AG04450 (cell line): ENCODE results near the gene TIMP4. TPM values are rescaled to one million over a fixed set of nuclear protein-coding genes. Genes with fewer than 3 reads are reported as not detected.
A peak's percentile ranks its signal among the peaks of the same experiment; 100 is the strongest.

Source experiments
- CTCF ChIA-PET: fragments of 300-600, 350-600 bp; formaldehyde crosslinking; extraction: SDS; loops from one replicate; lab custom pipeline; 2022; ENCODE audit warnings: antibody characterized with exemption, inconsistent platforms; lab: Charles Lee
- POLR2A ChIA-PET: fragments of 350-600 bp; formaldehyde crosslinking; extraction: SDS; loops from one replicate; lab custom pipeline; 2021; ENCODE audit warnings: antibody characterized with exemption, inconsistent platforms; lab: Yijun Ruan, JAX
- DNase-seq: peaks from one replicate; pipeline ENCODE4 v3.0.0-alpha.2; 2011; ENCODE audit warnings: low read depth, low spot score
- H3K27ac ChIP-seq: one replicate; pipeline ENCODE4 v1.5.1; 2012; ENCODE audit warnings: low read depth, low read length, control low read depth
- H3K27me3 ChIP-seq: one replicate; pipeline ENCODE4 v1.6.0; 2012; ENCODE audit warnings: low read length; ENCODE audit not compliant: control insufficient read depth, insufficient read depth
- H3K4me3 ChIP-seq: 2 replicates; pipeline ENCODE4 v1.5.1; 2011; ENCODE audit warnings: mild to moderate bottlenecking, low read depth, low read length, control low read depth
- H3K9me3 ChIP-seq: 2 replicates; pipeline ENCODE4 v1.5.1; 2012; ENCODE audit warnings: low read length; ENCODE audit not compliant: control insufficient read depth, insufficient read depth
- polyA minus RNA-seq: library from RNA; depleted of rRNA, polyadenylated mRNA; stranded (reverse); fragments of >200 nt; gene quantifications from 2 replicates; pipeline ENCODE4 v1.2.3, GENCODE V29; 2011; rRNA and poly(A)+ RNA removed
- polyA plus RNA-seq: library from polyadenylated mRNA; depleted of rRNA; stranded (reverse); fragments of >200 nt; gene quantifications from 2 replicates; pipeline ENCODE4 v1.2.3, GENCODE V29; 2011; rRNA removed
- TF ChIP-seq, protein P1 (sequence below): IDR thresholded peaks from 2 replicates; pipeline ENCODE4 v1.5.1; 2011; ENCODE audit warnings: low read depth, low read length, control low read depth, inconsistent platforms

Gene TIMP4
- polyA plus RNA-seq (2.9 and 3.6 TPM in 2 replicates), polyA minus RNA-seq (3.3 and 3.4 TPM in 2 replicates)

- TF ChIP-seq, protein P1, sequence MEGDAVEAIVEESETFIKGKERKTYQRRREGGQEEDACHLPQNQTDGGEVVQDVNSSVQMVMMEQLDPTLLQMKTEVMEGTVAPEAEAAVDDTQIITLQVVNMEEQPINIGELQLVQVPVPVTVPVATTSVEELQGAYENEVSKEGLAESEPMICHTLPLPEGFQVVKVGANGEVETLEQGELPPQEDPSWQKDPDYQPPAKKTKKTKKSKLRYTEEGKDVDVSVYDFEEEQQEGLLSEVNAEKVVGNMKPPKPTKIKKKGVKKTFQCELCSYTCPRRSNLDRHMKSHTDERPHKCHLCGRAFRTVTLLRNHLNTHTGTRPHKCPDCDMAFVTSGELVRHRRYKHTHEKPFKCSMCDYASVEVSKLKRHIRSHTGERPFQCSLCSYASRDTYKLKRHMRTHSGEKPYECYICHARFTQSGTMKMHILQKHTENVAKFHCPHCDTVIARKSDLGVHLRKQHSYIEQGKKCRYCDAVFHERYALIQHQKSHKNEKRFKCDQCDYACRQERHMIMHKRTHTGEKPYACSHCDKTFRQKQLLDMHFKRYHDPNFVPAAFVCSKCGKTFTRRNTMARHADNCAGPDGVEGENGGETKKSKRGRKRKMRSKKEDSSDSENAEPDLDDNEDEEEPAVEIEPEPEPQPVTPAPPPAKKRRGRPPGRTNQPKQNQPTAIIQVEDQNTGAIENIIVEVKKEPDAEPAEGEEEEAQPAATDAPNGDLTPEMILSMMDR: no peak
- ChIA-PET CTCF (interaction anchor here (0.9 to 1.9 kb wide), 4 partner anchors 14 to 321 kb away, joined by 3 to 6 read pairs (median 4); no protein-coding TSS in a partner anchor), POLR2A (interaction anchor here (0.7 kb wide), 1 partner anchor 146 kb away, joined by 3 read pairs; no protein-coding TSS in a partner anchor)
- DNase-seq: no peak
- H3K9me3 ChIP-seq: no peaks in the 10 kb centered on the region; the same call in 1 of the 2 replicates
- H3K27me3 ChIP-seq: no peaks in the 10 kb centered on the region
- peak within 1 kb of the TSS; percentile 44 for H3K4me3 ChIP-seq
- no peak within 1 kb of the TSS for H3K27ac ChIP-seq
Measured at GRCh38 chr3:12158387-12159226, at the start of gene TIMP4. Gene TIMP4, minus strand, starts transcription at chr3:12158912. Its CDS starts 72 bp downstream, at chr3:12158840.

DNA sequence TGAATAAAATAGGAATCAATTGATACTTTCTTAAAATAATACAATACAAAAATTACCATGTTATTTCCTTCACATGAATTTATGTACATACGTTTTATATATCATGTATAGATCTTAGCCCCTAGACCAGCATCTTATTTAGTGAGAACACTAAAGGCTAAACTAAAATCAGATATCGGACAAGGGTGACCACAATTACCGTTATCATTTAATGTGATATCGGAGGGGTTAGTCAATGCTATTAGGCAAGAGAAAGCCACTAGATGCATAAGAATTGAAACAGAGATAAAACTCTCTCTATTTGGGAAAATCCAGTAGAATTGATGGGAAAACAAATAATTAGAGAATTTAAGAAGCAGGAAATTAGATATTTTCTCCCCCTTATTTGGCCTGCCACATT lies 46.5 kb upstream of the TIMP4 start:
- H3K9me3 ChIP-seq: no peaks in the 10 kb centered on the region
- no peaks in the 10 kb centered on the region for H3K27me3 ChIP-seq
- POLR2A ChIA-PET: no interaction called here
- DNase-seq: no peak
- H3K27ac ChIP-seq: no peak overlapping the region
- TF ChIP-seq, protein P1: no peak
- H3K4me3 ChIP-seq: no peak overlapping the region
- CTCF ChIA-PET: no interaction called here

GRCh38 chr3:12201813-12202212 lies 43.1 kb upstream of the TIMP4 start:
- Histone ChIP-seq H3K9me3 (no peaks in the 10 kb centered on the region), H3K27me3 (no peaks in the 10 kb centered on the region), H3K27ac (no peak overlapping the region), H3K4me3 (no peak overlapping the region)
- ChIA-PET POLR2A (no interaction called here), CTCF (no interaction called here)
- no peak for DNase-seq
- TF ChIP-seq, protein P1: no peak

DNA sequence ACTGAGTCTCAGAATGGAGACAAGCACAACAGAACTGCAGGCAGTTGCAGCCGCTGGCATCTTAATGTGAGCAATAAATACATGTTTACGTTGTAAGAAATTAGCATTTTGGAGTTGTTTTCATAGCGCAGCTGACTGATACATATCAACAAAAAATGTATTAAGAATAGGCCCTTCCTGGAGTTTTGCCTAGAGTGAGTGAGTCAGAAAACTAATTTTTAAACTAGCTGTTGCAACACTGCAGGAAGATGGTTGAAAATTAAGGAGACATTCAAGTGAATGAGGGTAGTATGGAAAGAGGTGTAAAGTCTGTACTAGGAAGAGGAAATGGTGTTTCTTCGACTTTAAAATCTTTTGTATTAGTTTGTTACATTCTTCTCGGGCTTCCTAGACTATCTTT lies 39.6 kb upstream of the TIMP4 start:
- POLR2A ChIA-PET: interaction anchor here (0.5 kb wide), 1 partner anchor 569 kb away, joined by 10 read pairs; no protein-coding TSS in a partner anchor
- CTCF ChIA-PET: interaction anchor here (1.0 kb wide), 1 partner anchor 23 kb away, joined by 3 read pairs; no protein-coding TSS in a partner anchor
- H3K9me3 ChIP-seq: no peaks in the 10 kb centered on the region
- no peak overlapping the region for H3K27ac ChIP-seq
- DNase-seq: no peak
- H3K27me3 ChIP-seq: no peaks in the 10 kb centered on the region
- no peak overlapping the region for H3K4me3 ChIP-seq
- TF ChIP-seq, protein P1: no peak

DNA sequence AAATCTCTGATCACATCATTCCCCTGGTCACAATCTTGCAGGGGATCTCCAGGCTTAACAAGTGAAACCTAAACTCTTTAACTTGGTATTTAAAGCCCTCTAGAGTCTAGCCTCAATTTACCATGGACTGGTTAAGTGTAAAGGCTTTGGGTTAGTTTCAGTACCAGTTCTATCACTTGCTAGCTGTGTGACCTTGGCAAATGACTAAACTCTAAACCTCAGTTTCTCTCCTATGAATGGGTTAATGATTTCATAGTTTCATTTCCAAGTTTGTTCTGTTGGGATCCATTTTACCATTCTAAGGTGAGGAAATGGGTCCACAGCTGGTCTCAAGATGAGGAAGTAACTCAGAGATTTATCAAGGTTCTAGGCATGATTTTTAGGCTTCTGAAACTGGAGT lies 38.8 kb upstream of the TIMP4 start:
- Histone ChIP-seq H3K27me3 (no peaks in the 10 kb centered on the region), H3K4me3 (no peak overlapping the region), H3K27ac (no peak overlapping the region), H3K9me3 (no peaks in the 10 kb centered on the region)
- DNase-seq: no peak
- ChIA-PET POLR2A (no interaction called here), CTCF (no interaction called here)
- TF ChIP-seq, protein P1: no peak
